Suprapubic skin (tissue), 3 donors: ENCODE results near the gene GPR89A.
"Not testable (repeated sequence)": the region's sequence is repeated elsewhere in the genome, so short reads cannot be mapped to it uniquely, and the experiment has no call there.

Experiments
- CTCF ChIP-seq, 2 donors: fragments of 200-600 bp in 1 of 2; fragments of 450-650 bp in 1 of 2; sonication (generic) in 1 of 2; IDR thresholded peaks; one replicate each; pipeline ENCODE4 v1.5.1; 2016 to 2019; ENCODE audit warnings: antibody characterized with exemption in 2 of 2, mild to moderate bottlenecking in 1 of 2, moderate library complexity in 1 of 2
- POLR2A ChIP-seq, 2 donors: fragments of 450-650 bp; IDR thresholded peaks; one replicate each; pipeline ENCODE4 v1.6.1; 2017; ENCODE audit warnings: antibody characterized with exemption in 2 of 2, mild to moderate bottlenecking in 2 of 2, moderate library complexity in 2 of 2

GRCh38 chr1:145684858-145685257 is 77.1 kb downstream of the GPR89A start:
- TF ChIP-seq CTCF, POLR2A (IDR thresholded peaks at IDR 0.05): not testable (repeated sequence)
